Measurements from ENCODE around the gene CCNF. TPM values are rescaled to one million over a fixed set of nuclear protein-coding genes. Genes with fewer than 3 reads are reported as not detected.
A peak's percentile ranks its signal among the peaks of the same experiment; 100 is the strongest.

The CCNF gene
- total and polyA plus RNA-seq, 9 donors = 0.87 to 2.5 (median 1.8) TPM

DNA sequence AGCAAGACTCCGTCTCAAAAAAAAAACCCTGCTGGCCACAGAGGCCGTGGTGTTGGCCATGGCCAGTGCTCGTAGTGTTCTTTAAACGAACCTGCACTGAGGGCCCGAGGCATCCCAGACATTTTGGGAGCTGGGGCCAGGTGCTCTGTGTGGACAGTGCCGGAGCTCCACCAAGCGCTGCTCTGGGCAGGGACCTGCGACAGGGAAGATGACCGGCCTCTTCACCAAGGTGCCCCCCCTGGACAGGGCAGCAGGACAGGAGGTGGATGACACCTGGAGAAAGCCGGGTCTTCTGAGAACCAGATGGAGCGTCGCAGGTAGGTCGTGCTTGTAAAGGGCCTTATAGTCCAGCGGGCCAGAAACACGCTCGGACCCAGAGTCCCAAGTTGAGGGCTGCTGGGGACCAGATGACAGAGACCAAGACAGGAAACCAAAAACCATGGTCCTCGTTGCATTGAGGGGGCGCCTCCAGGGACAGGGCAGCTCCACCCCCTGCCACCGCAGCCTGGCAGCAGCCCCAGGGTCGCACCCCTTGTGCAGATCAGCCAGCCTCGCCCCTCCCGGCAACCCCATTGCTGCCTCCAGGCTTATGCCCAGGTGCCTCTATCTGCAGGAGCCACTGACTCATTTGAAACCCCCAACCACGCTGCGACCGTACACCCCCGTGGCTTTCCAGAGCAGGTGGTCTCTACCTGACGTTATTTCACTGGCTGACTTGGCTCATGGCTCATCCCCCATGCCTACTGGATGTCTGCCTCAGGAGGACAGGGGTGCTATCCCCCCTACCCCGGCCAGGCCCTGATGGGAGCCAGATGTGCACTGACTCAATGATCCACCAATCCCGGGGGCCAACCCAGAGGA is 37.6 kb downstream of the CCNF start:
- intact Hi-C loops (cut with DNase I) = no loop called here
- H3K27ac ChIP-seq = peak overlapping the region in 1 of 2 donors; percentile 25
- no peaks in the 10 kb centered on the region for H3K9me3 ChIP-seq
- TF ChIP-seq, protein P1, sequence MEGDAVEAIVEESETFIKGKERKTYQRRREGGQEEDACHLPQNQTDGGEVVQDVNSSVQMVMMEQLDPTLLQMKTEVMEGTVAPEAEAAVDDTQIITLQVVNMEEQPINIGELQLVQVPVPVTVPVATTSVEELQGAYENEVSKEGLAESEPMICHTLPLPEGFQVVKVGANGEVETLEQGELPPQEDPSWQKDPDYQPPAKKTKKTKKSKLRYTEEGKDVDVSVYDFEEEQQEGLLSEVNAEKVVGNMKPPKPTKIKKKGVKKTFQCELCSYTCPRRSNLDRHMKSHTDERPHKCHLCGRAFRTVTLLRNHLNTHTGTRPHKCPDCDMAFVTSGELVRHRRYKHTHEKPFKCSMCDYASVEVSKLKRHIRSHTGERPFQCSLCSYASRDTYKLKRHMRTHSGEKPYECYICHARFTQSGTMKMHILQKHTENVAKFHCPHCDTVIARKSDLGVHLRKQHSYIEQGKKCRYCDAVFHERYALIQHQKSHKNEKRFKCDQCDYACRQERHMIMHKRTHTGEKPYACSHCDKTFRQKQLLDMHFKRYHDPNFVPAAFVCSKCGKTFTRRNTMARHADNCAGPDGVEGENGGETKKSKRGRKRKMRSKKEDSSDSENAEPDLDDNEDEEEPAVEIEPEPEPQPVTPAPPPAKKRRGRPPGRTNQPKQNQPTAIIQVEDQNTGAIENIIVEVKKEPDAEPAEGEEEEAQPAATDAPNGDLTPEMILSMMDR (IDR thresholded peaks at IDR 0.05) = no peak
- TF ChIP-seq EP300 (IDR thresholded peaks at IDR 0.05) = no peak
- TF ChIP-seq POLR2A (IDR thresholded peaks at IDR 0.05) = no peak
- H3K27me3 ChIP-seq = peaks cover 6% of the 10 kb centered on the region
- H3K4me1 ChIP-seq (ENCODE audit: insufficient read depth) = peaks cover 7% of the 10 kb centered on the region
- H3K4me3 ChIP-seq = peak overlapping the region; percentile 47
- WGBS, 3 donors = 75 to 77% (median 77%) methylated on average over 29 of the region's 29 CpGs
- no peaks in the 10 kb centered on the region for H3K36me3 ChIP-seq
- peak in 1 of 5 donors; percentile 45 for DNase-seq

DNA sequence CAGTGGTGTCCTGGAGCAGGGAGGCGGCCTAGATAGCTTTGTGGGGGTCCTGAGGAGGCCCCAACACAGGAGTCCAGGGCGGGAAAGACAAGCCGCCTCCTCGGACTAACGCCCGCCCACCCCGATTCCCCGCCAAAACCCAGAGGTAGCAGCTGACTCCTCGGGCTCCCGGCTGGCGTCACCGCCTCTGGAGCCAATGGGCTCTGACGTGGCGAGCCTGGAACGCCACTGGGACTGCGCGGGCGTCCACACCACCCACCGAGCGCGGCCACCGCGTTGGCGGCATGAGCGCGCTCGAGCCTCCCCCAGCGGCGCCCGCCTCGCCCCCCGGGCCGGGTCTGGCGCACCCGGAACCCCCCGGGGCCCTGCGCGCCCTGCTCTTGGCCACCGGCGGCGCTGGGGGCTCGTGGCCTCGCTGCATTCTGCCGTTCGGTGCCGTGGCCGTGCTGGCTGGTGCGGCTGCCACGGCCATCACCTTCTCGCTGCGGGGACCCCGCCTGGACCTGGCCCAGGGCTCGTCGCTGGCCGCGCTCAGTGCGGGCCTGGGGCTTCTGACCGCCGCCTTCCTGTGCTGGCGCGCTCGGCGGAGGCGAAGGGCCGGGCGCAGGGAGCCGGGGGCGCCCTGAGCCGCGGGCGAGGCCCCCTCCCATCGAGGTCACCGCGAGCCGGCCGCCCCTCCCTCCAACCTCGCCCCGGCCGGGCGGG is 38.4 kb downstream of the CCNF start:
- Histone ChIP-seq H3K36me3 (no peaks in the 10 kb centered on the region), H3K9me3 (no peaks in the 10 kb centered on the region), H3K4me3 (peak overlapping the region; percentile 47), H3K4me1 (ENCODE audit: insufficient read depth) (peaks cover 7% of the 10 kb centered on the region), H3K27ac (peak overlapping the region in 1 of 2 donors; percentile 39), H3K27me3 (peaks cover 6% of the 10 kb centered on the region)
- TF ChIP-seq POLR2A (IDR thresholded peaks at IDR 0.05) (peak; percentile 47), EP300 (IDR thresholded peaks at IDR 0.05) (no peak)
- TF ChIP-seq, protein P1 (IDR thresholded peaks at IDR 0.05) = peak in 1 of 3 donors; percentile 5
- peak; percentile 68 to 84 (median 83) for DNase-seq
- intact Hi-C loops (cut with DNase I) = no loop called here
- WGBS, 3 donors = 0 to 1% (median 1%) methylated on average over 59 to 80 of the region's 80 CpGs

DNA sequence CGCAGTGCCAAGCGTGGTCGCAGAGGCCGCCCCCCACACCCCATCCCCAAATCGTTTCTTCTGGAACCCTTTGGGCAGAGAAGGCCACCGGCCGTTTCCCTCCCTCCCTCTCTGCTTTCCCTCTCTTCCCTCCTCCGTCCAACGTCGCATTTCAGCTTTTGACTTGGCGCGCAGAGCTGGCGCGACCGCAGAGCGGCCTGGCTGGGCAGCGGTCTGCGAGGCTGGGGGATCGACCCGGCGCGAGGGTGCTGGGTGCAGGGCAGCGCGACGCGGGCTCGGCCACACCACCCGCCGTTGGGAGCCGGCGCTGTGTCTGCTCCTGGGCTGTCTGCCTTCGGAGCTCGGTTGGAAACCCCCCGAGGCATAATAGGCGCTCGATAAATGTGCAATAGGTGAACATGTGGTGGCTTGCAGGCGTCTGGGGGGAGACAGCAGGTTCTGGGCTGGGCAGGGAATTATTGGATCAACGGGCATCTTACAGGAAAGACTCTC is 39.0 kb downstream of the CCNF start:
- peaks cover 6% of the 10 kb centered on the region for H3K27me3 ChIP-seq
- peak overlapping the region in 1 of 2 donors; percentile 39 for H3K27ac ChIP-seq

More for the DNA sequence above, 39.0 kb downstream of the CCNF start:
- Histone ChIP-seq H3K4me1 (ENCODE audit: insufficient read depth) (peaks cover 7% of the 10 kb centered on the region), H3K36me3 (no peaks in the 10 kb centered on the region), H3K9me3 (no peaks in the 10 kb centered on the region), H3K4me3 (peak overlapping the region; percentile 47)
- WGBS, 3 donors = 0 to 1% (median 0%) methylated on average over 32 to 38 of the region's 38 CpGs
- DNase-seq = peak in 1 of 5 donors; percentile 45
- TF ChIP-seq POLR2A (IDR thresholded peaks at IDR 0.05) = no peak
- TF ChIP-seq, protein P1 (IDR thresholded peaks at IDR 0.05) = no peak
- no peak for TF ChIP-seq EP300 (IDR thresholded peaks at IDR 0.05)
- intact Hi-C loops (cut with DNase I) = no loop called here

Measured in ovary (tissue), 9 donors.